Measurements from ENCODE around the gene PBOV1.

The PBOV1 gene

DNA sequence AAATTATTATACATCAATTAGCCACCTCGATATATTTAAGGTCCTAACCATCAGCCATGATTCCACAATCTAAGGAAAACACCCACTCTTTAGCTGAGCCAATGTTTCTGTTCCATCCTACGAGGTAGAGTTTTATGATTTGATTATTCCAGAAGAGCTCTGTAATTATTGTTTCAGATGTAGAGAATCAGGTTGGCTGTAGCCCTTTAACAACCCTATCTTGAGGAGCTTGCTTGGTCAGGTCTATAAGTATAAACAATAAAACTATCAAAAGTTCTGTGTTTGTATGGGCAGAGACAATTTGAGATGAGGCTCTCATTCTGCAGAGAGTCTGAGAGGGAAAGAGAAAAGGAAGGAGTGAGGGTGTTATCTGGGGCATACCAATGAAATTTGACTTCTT, at the start of gene PBOV1:
PBOV1 (minus strand) TSS at position 43 of the 400 bp plus-strand sequence. CDS start 96 bp downstream, outside the sequence.
- DNase-seq = no peak

DNA sequence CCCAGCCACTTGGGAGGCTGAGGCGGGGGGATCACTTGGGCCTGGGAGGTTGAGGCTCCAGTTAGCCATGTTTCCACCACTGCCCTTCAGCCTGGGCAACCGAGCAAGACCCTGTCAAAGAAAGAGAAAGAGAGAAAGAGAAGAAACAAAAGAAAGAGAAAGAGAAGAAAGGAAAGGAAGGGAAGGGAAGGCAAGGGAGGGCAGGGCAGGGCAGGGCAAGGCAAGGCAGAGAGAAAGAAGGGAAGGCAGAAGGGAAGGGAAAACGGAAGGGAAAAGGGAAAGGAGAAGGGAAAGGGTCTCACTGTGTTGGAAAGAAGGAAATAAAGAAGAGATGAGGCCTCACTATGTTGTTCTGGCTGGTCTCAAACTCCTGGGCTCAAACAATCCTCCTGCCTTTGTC, 47.8 kb upstream of the PBOV1 start:
- DNase-seq = no peak

DNA sequence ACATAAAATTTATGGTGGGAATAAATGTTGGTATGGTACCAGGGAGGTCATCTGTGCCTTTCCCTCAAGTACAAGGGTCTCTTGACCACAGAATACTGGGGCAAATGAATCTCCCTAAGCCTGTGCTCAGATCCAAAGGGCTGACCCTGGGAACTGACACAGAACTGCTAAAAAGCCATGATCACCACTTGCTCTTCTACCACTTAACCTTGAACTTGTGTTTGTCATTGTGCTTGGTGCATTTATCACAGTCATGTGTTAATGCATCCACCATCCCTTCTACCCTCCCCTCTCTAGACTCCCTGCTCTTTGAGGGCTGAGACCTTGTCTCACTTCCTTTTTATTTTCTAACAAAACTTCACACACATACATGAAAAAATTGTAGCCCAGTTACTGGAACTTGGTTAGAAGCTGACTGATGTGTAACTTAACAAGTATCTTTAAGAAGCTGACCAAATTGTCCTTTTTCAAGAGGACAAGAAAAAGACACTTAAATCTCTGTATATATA, 46.1 kb upstream of the PBOV1 start:
- DNase-seq = no peak

GRCh38 chr6:138263963-138264362, 45.7 kb upstream of the PBOV1 start:
- DNase-seq = no peak

- DNase-seq = no peak
Observed at GRCh38 chr6:138261116-138261780, 43.0 kb upstream of the PBOV1 start.

DNA sequence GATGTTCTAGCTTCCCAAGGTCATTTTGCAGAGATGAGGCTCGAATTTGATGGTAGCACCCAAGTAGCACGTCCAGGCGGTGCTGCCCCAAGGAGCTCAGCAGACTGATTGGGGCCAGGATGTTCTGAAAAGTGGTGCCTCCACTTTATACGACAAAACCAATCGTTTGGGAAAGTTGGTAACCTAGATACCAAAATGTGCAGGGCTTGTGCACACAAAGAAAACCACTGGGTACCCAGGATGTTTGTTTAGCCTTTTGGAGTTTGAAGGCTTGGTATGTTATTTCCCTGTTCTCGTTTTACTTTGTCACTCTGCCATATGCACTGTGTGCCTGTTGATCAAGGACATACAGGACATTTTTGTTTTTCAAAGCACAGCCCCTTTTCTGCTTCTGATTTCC, 40.7 kb upstream of the PBOV1 start:
- DNase-seq = no peak

DNA sequence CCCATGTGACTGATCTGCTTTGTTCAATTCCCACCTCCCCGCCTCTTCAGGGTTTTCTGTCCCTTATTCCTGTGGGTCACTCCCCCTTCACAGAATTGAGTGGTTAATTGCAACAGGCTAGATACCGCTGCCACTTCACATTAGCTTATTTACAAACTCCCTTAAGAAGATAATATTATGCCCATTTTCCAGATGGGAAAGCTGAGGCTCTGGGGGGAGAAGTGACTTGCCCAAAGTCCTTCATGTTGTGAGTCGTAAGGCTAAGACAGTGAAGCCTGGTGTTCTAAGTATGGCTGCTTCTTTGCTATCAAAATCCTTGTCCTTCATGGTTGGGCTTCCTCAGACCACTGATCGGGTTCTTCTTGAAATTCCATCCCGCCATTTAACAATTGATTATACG, 39.9 kb upstream of the PBOV1 start:
- DNase-seq = no peak

DNA sequence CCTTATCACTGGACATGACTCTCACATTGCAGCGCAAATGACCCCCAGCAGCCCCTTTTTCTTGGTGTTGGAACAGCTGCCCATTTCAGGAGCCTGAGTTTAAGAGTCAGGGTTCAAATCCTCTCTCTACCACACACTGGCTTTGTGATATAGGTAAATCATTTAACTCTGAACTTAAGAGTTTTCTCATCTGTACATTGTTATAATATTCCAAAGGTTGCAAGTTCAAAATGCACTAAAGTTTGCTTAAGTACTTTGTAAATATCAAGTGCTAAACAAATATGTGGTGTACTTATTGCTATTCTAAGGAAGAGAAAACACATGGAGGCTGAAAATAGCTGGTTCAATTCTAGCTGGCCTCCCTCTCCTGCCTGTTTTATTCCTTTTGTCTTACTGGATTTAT, 39.3 kb upstream of the PBOV1 start:
- no peak for DNase-seq

DNA sequence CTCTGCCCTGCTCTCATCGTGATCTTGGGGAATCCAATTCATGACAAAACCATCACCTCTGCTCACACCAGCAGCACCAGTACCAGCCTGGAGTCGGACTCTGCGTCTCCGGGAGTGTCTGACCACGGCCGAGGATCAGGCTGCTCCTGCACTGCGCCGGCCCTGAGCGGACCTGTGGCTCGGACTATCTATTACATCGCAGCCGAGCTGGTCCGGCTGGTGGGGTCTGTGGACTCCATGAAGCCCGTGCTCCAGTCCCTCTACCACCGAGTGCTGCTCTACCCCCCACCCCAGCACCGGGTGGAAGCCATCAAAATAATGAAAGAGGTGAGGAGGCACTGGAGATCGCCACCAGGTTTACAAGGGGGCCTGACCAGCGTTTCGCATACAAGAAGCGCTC, 37.2 kb upstream of the PBOV1 start:
- DNase-seq = no peak

DNA sequence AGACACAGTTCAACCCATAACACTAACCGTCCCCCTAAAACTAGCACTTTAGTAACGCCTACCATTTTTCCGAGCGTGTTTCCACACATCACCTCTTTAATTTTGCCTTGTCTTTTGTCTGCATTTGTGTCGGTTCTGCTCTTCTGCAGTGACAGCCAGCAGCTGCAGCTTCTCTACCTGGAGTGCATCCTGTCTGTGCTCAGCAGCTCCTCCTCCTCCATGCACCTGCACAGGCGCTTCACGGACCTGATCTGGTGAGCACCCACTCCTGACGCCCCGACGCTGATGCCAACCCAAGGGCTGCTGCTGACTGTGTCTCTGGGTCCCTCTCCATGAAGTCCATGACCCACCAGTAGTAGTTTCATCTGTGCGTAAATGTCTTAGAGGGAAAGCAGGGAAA, 35.4 kb upstream of the PBOV1 start:
- DNase-seq = no peak

- DNase-seq = peak; percentile 67
Observed at GRCh38 chr6:138250513-138251247, 32.4 kb upstream of the PBOV1 start.

DNA sequence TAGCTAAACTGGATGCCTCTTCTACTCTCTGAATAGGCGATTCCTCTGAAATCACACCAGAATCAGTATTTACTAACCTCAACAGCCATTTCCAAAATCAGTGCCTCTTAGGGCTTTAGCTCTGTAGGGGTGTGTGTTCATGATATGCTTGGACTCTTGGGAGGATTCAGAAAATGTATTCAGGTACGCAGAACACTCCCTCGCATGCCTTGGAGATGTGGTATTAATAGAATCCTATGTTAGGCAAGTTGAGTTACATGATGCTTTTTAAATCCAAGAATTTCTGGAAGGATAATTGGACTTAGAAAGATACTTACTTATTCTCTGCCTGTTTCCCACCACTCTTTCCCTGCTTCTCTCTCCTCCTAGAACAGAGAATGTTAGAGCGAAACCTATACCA, 31.8 kb upstream of the PBOV1 start:
- DNase-seq = peak; percentile 19

- no peak for DNase-seq
Observed at GRCh38 chr6:138248878-138249277, 30.6 kb upstream of the PBOV1 start.

GRCh38 chr6:138248011-138248410, 29.7 kb upstream of the PBOV1 start:
- DNase-seq = no peak

DNA sequence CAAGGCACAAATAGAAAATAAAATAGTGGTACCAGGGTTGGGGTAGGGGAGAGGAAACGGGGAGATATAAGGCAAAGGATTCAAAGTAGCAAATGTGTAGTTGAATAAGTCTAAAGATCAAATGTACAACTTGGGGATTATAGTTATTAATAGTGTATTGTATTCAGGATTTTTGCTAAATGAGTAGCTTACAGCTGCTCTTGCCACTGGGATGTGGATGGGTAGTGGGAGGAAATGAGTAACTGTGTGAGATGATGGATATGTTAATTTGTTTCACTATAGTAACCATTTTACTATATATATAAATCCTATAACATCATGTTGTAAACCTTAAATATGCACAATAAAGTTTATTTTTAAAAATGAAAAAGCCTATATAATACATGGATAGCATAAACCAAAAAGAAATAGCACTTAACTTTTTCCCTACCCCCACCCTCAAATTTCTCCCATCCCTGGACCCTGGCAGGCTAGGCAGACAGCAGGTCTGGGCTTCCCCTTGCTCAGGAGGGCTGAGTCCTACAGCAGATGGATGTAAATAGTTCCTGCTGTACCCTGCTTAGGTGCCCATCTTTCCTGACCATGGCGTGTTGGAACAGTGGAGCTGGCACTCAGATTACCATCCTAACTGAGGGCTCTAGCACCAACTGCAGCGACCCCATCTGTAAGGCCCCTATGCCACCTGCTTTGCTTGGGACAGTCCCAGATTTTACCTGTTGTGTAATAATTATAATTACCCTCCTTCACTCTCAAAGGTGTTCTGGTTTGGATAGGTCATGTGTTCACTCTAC, 28.6 kb upstream of the PBOV1 start:
- no peak for DNase-seq

- DNase-seq = no peak
Observed at GRCh38 chr6:138245751-138246150, 27.5 kb upstream of the PBOV1 start.

DNA sequence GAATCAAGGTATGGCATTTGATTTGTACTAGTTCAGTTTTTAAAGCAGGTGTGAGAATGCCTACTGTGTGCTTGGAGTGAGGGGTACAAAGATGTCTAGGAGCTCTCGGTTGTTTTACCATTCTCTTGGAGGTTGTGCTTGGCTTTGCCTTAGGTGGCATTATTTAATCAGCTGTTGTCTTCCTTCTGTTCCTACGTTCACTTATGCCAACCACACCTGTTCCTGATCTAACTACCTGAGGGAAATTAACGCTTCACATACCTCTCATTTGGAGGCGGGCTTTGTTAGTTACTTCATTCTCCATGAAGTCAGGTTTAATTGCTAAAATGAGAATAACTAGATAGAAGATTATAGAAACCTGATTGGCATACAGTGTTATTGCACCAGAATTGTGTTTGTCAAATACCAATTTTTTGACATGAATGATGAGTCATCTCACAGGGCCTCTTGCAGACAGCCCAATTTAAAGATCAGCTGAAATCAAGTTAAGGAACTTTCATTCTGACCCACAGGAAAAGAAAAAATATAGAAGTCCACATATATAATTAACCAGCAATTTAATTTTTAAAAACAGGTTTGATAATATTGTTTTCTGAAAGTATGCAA, 24.8 kb upstream of the PBOV1 start:
- no peak for DNase-seq

DNA sequence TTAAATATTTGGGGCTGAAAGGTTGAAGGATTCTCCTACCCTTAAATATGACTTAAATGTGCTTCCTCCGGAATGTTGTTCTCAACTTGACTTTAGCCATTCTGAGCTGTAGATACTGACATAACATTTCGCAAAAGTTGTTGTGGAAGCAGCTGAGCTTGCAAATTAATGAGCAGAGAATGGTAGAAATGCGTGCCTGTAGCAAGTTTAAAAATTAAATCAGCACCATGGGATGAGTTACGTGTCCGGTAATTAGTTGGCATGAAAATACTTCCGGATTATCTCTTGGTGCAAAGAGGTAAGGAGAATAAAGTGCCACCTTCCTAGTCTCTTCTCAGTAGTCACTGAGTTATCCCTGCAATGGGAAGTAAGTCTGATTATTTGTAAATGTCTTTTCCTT, 23.6 kb upstream of the PBOV1 start:
- no peak for DNase-seq

- no peak for DNase-seq
Observed at GRCh38 chr6:138241381-138241780, 23.1 kb upstream of the PBOV1 start.

DNA sequence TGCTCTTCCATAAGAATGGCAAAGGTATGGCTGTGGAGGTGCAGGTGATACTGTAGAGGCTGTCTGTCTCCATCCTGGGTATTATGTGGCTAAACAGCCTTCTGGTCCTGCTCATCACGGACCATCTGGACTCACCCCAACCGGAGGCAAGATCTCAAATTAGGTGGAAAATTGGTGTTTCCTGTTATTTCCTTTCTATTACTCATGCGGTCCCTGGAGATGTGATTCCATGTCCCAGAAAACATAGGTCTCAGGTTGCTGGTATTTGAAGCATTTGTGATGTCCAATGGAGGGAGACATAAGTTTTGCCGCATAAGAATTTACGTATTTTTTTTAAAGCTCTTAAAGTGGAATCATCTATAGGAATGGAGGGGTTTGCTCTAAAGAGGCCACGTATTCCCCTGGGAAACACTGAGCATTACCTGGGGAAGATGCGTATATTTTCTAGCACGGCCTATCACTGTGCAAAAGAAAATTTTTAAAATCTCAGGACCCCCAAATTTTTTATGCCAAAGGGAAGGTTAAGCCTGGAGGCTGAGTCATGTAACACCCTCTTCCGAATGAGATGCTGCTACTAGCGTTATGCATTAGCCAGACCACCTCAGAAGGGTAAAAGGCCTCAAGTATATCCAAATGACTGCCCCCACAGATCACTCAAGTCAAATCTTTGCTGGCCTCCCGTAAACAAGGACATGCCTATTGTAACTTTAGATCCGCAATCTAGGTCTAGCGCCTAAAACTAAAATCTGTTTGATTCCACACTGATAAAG, 22.4 kb upstream of the PBOV1 start:
- no peak for DNase-seq

- DNase-seq = no peak
Observed at GRCh38 chr6:138239774-138240173, 21.5 kb upstream of the PBOV1 start.

- DNase-seq = no peak
Observed at GRCh38 chr6:138238368-138238767, 20.1 kb upstream of the PBOV1 start.

Data from NCI-H226 (cell line).